Upper lobe of left lung (tissue), 6 donors: ENCODE results near the gene ZNF185. TPM values are rescaled to one million over a fixed set of nuclear protein-coding genes. Genes with fewer than 3 reads are reported as not detected.
"Not testable (repeated sequence)": the region's sequence is repeated elsewhere in the genome, so short reads cannot be mapped to it uniquely, and the experiment has no call there.

ENCODE experiments used
- ATAC-seq, 2 donors: fragments of 200-7000 bp; cut with Tn5 transposase; one replicate each; pipeline ENCODE4 v1.9.1; 2022; ENCODE audit warnings: mild to moderate bottlenecking in 2 of 2, moderate library complexity in 2 of 2; ENCODE audit not compliant: low FRiP score in 2 of 2
- DNase-seq, 2 donors: peaks; one replicate each; pipeline ENCODE4 v3.0.0-alpha.2; 2019 to 2020
- H3K27ac ChIP-seq, 4 donors: fragments of 200-600 bp; sonication (generic); one replicate each; pipeline ENCODE4 v1.5.1; 2016 to 2019
- H3K27me3 ChIP-seq, 4 donors: fragments of 200-600 bp; sonication (generic); one replicate each; pipeline ENCODE4 v1.5.1; 2017 to 2019
- H3K36me3 ChIP-seq, 4 donors: fragments of 200-600 bp; sonication (generic); one replicate each; pipeline ENCODE4 v1.5.1; 2016 to 2019
- H3K4me1 ChIP-seq, 4 donors: fragments of 200-600 bp; sonication (generic); one replicate each; pipeline ENCODE4 v1.5.1; 2018 to 2019
- H3K4me3 ChIP-seq, 4 donors: fragments of 200-600 bp; sonication (generic); one replicate each; pipeline ENCODE4 v1.5.1; 2017 to 2019; ENCODE audit warnings: mild to moderate bottlenecking in 2 of 4, moderate library complexity in 1 of 4
- H3K9me3 ChIP-seq, 4 donors: fragments of 200-600 bp; sonication (generic); one replicate each; pipeline ENCODE4 v1.5.1; 2018 to 2019
- EP300 ChIP-seq, 4 donors: sonication (generic); formaldehyde crosslinking; IDR thresholded peaks; one replicate each; pipeline ENCODE4 v1.5.1; 2017; ENCODE audit warnings: antibody characterized with exemption in 4 of 4, control low read depth in 2 of 4
- POLR2A ChIP-seq, 4 donors: fragments of 450-650 bp; IDR thresholded peaks; one replicate each; pipeline ENCODE4 v1.5.1; 2016 to 2017; ENCODE audit warnings: antibody characterized with exemption in 4 of 4, mild to moderate bottlenecking in 2 of 4
- POLR2AphosphoS5 ChIP-seq, 2 donors: sonication (generic); formaldehyde crosslinking; IDR thresholded peaks; one replicate each; pipeline ENCODE4 v1.5.1; 2017; ENCODE audit warnings: antibody characterized with exemption in 2 of 2
- WGBS, 2 donors: methylation state at CpG; one replicate each; pipeline ENCODE4 v1.1.5; 2017 to 2018; 5-methylcytosine and 5-hydroxymethylcytosine counted together
- total RNA-seq, 6 donors: library from RNA; depleted of rRNA in 4 of 6; stranded (reverse); fragments of >200 nt in 4 of 6; gene quantifications; one replicate each; pipeline versions ENCODE4 v1.1.0 to v1.2.1, GENCODE V29; 2016 to 2021
- TF ChIP-seq, protein P1 (sequence below), 6 experiments: fragments of 450-650 bp in 4 of 6; fragments of 200-600 bp in 2 of 6; sonication (generic) in 2 of 6; IDR thresholded peaks; one replicate each; pipeline ENCODE4 v1.5.1; 2016 to 2019; ENCODE audit warnings: antibody characterized with exemption in 6 of 6
- donor health status: DM: no; HTN: no; CAD: no; lungs with moderate emphysema.
- donor health status: DM: no; HTN: yes; CAD: no; lungs with severe emphysema.

Gene ZNF185
- total RNA-seq, 6 donors from 2014 or later = 13.6 to 26.4 (median 19.9) TPM

DNA sequence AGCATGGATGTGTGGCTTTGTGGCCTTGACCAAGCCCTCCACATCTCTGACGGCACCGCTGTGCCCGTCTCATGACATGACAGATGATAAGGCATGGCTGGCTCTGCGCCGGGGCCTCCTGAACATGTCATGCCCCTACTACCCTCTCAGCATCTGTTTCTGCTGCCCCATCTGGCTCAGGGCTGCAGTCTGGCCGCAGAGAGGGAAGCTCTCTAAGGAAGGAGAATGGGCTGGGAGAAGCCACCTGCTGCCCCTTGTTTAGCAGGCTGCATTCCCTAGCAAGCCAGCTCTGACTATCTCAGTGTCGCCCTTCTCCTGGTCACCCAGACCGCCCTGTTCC lies 7.2 kb downstream of the ZNF185 start:
- TF ChIP-seq POLR2A (IDR thresholded peaks at IDR 0.05) (no peak), POLR2AphosphoS5 (IDR thresholded peaks at IDR 0.05) (no peak), EP300 (IDR thresholded peaks at IDR 0.05) (no peak)
- TF ChIP-seq, protein P1, sequence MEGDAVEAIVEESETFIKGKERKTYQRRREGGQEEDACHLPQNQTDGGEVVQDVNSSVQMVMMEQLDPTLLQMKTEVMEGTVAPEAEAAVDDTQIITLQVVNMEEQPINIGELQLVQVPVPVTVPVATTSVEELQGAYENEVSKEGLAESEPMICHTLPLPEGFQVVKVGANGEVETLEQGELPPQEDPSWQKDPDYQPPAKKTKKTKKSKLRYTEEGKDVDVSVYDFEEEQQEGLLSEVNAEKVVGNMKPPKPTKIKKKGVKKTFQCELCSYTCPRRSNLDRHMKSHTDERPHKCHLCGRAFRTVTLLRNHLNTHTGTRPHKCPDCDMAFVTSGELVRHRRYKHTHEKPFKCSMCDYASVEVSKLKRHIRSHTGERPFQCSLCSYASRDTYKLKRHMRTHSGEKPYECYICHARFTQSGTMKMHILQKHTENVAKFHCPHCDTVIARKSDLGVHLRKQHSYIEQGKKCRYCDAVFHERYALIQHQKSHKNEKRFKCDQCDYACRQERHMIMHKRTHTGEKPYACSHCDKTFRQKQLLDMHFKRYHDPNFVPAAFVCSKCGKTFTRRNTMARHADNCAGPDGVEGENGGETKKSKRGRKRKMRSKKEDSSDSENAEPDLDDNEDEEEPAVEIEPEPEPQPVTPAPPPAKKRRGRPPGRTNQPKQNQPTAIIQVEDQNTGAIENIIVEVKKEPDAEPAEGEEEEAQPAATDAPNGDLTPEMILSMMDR (IDR thresholded peaks at IDR 0.05) = no peak
- no peaks in the 10 kb centered on the region for H3K27me3 ChIP-seq
- H3K4me3 ChIP-seq = no peak overlapping the region
- ATAC-seq = no peak
- no peak overlapping the region for H3K27ac ChIP-seq
- no peak for DNase-seq
- 79% methylated on average over 8 of the region's 8 CpGs; no CpG with 5 or more reads in 1 of the 2 donors for WGBS, 2 donors
- H3K36me3 ChIP-seq = no peaks in the 10 kb centered on the region
- no peaks in the 10 kb centered on the region for H3K9me3 ChIP-seq
- peaks cover 0 to 8% (median 0%) of the 10 kb centered on the region in 4 donors for H3K4me1 ChIP-seq

DNA sequence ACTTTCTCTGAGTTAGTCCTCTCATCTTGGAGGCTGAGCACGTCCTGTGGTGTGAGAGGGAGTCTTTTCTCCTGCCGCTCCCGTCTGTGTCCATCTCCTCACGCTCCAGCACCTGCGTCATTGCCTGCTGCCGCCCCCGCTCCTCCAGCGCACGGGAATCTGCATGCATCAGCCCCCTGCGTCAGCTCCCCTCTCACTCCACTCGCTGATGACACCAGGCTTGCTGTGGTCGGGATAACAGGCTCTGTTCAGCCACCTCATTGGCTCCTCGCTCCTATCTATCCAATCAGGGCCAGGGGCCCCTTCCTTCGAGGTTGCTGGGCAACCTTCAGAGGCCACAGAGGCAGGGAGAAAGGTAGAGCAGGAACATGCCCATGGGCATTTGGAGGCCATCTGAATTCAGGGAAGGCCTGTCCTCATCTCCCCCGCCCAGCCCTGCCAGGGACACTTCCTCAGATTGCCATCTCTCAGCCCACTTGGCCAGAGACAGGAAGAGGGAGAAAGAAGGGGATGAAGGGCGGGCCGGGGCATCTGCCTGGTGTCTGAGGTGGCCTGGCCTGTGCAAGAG lies 9.3 kb downstream of the ZNF185 start:
- Histone ChIP-seq H3K4me1 (peaks cover 0 to 8% (median 0%) of the 10 kb centered on the region in 4 donors), H3K4me3 (no peak overlapping the region), H3K27me3 (no peaks in the 10 kb centered on the region), H3K9me3 (no peaks in the 10 kb centered on the region), H3K36me3 (no peaks in the 10 kb centered on the region), H3K27ac (no peak overlapping the region)
- 55 to 78% methylated on average over 2 to 17 of the region's 17 CpGs for WGBS, 2 donors
- TF ChIP-seq POLR2AphosphoS5 (IDR thresholded peaks at IDR 0.05) (no peak), EP300 (IDR thresholded peaks at IDR 0.05) (no peak), POLR2A (IDR thresholded peaks at IDR 0.05) (no peak)
- TF ChIP-seq, protein P1 (IDR thresholded peaks at IDR 0.05) = no peak
- ATAC-seq (no peak), DNase-seq (no peak)

DNA sequence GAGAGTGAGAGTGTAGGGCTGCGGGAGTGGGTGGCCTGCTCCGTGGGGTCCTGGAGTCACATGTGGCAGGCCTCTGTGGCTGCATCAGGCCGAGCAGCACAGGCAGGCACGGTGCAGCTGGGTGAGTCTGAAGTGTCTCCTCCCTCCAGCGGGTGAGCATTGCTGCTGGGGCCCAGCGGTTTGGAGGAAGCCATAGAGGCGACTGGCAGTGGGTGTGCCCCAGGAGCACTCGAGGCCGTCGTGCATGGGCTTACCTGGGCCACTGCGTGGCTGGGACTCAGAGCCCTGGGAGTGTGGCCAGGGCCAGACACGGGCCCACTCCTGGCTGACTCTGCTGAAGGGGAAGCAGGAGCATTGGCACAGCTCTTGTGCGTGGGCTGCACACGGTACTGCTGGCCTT lies 10.6 kb downstream of the ZNF185 start:
- ATAC-seq (no peak), DNase-seq (no peak)
- no peaks in the 10 kb centered on the region for H3K9me3 ChIP-seq
- no peaks in the 10 kb centered on the region for H3K36me3 ChIP-seq
- 82 to 88% methylated on average over 5 to 12 of the region's 14 CpGs for WGBS, 2 donors
- no peaks in the 10 kb centered on the region for H3K27me3 ChIP-seq
- TF ChIP-seq EP300 (IDR thresholded peaks at IDR 0.05) (no peak), POLR2AphosphoS5 (IDR thresholded peaks at IDR 0.05) (no peak), POLR2A (IDR thresholded peaks at IDR 0.05) (no peak)
- TF ChIP-seq, protein P1 (IDR thresholded peaks at IDR 0.05) = no peak
- peaks cover 0 to 8% (median 0%) of the 10 kb centered on the region in 4 donors for H3K4me1 ChIP-seq
- H3K27ac ChIP-seq = no peak overlapping the region
- no peak overlapping the region for H3K4me3 ChIP-seq

DNA sequence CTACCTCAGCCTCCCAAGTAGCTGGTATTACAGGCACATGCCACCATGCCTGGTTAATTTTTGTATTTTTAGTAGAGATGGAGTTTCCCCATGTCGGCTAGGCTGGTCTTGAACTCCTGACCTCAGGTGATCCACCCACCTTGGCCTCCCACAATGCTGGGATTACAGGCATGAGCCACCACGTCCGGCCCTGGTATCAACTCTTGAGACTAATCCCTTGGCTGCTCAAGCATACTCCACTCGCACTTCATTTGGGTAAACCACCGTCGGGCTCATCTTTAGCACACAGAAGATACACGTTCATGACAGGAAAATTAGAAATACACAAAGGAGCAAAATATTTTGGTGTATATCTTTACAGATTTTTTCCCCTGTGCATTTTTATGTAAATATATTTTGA lies 12.2 kb downstream of the ZNF185 start:
- not testable (repeated sequence) for H3K36me3 ChIP-seq, ATAC-seq, H3K27me3 ChIP-seq, H3K27ac ChIP-seq, H3K9me3 ChIP-seq, H3K4me3 ChIP-seq, H3K4me1 ChIP-seq, DNase-seq
- WGBS, 2 donors = 85 to 87% methylated on average over 7 of the region's 7 CpGs

DNA sequence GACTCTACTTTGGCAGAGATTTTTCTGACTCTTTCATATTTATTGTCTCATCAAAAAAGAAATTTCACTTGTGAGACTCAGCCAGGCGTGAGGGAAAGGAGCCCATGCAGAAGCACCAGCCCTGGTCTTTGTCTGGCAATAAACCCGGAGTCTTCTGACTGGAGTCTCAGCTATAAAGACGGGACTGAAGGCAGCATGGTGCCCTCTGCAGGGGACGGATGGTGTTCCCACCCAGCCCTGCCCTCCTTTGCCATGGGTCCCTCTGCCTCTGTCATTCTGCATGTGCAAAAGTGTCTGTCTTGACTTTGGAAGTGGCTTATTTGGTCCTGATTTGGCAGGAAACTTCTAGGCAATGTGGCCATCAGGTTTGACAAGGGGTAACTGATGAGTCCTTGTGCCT lies 14.2 kb downstream of the ZNF185 start:
- H3K4me3 ChIP-seq = no peak overlapping the region
- TF ChIP-seq EP300 (IDR thresholded peaks at IDR 0.05) (no peak), POLR2AphosphoS5 (IDR thresholded peaks at IDR 0.05) (no peak), POLR2A (IDR thresholded peaks at IDR 0.05) (no peak)
- TF ChIP-seq, protein P1 (IDR thresholded peaks at IDR 0.05) = no peak
- no peaks in the 10 kb centered on the region for H3K9me3 ChIP-seq
- no peak overlapping the region for H3K27ac ChIP-seq
- 63 to 79% methylated on average over 2 to 4 of the region's 4 CpGs for WGBS, 2 donors
- H3K27me3 ChIP-seq = no peaks in the 10 kb centered on the region
- no peaks in the 10 kb centered on the region for H3K36me3 ChIP-seq
- no peak for ATAC-seq
- H3K4me1 ChIP-seq = no peaks in the 10 kb centered on the region
- no peak for DNase-seq
